ENCODE measurements around the gene SLC27A5. TPM values are rescaled to one million over a fixed set of nuclear protein-coding genes. Genes with fewer than 3 reads are reported as not detected.

Gene SLC27A5
- total and polyA plus RNA-seq, 10 donors = 6.0 to 26.8 (median 8.6) TPM

GRCh38 chr19:58549664-58550361 lies 38.0 kb upstream of the SLC27A5 start:
- H3K4me1 ChIP-seq = peaks cover 32 to 75% (median 47%) of the 10 kb centered on the region in 6 donors
- no peaks in the 10 kb centered on the region for H3K27me3 ChIP-seq (replicated peaks in 1 of 7)
- peaks cover 14 to 87% (median 70%) of the 10 kb centered on the region in 6 donors for H3K36me3 ChIP-seq
- no peak for DNase-seq
- H3K27ac ChIP-seq = no peak overlapping the region
- no peak for TF ChIP-seq POLR2A (IDR thresholded peaks at IDR 0.05)
- peak in 1 of 3 donors; percentile 21 for TF ChIP-seq POLR2AphosphoS5 (IDR thresholded peaks at IDR 0.05)
- intact Hi-C loops (cut with DNase I; ENCODE audit: low total_unique reads) = no loop called here
- H3K9me3 ChIP-seq = no peaks in the 10 kb centered on the region
- H3K4me3 ChIP-seq = no peak overlapping the region
- 88 to 96% (median 92%) methylated on average over 6 to 11 of the region's 11 CpGs for WGBS, 5 donors

GRCh38 chr19:58548859-58549663 lies 37.3 kb upstream of the SLC27A5 start:
- Histone ChIP-seq H3K27me3 (replicated peaks in 1 of 7) (no peaks in the 10 kb centered on the region), H3K27ac (no peak overlapping the region), H3K36me3 (peaks cover 14 to 87% (median 70%) of the 10 kb centered on the region in 6 donors), H3K4me1 (peaks cover 29 to 69% (median 41%) of the 10 kb centered on the region in 6 donors), H3K4me3 (no peak overlapping the region), H3K9me3 (no peaks in the 10 kb centered on the region)
- no peak for DNase-seq
- peak in 1 of 3 donors; percentile 43 for TF ChIP-seq POLR2AphosphoS5 (IDR thresholded peaks at IDR 0.05)
- TF ChIP-seq CTCF (IDR thresholded peaks at IDR 0.05 in 8 of 11, conservative IDR thresholded peaks at IDR 0.05 in 3 of 11) = no peak
- intact Hi-C loops (cut with DNase I; ENCODE audit: low total_unique reads) = no loop called here
- 86 to 94% (median 94%) methylated on average over 13 to 20 of the region's 20 CpGs for WGBS, 5 donors

- H3K27ac ChIP-seq = peak overlapping the region in 2 of 8 donors; percentile 43 to 98
- intact Hi-C loops (cut with DNase I; ENCODE audit: low total_unique reads) = no loop called here
- WGBS, 5 donors = 89 to 96% (median 91%) methylated on average over 14 to 18 of the region's 18 CpGs
- TF ChIP-seq POLR2AphosphoS5 (IDR thresholded peaks at IDR 0.05) (no peak), CTCF (IDR thresholded peaks at IDR 0.05 in 8 of 11, conservative IDR thresholded peaks at IDR 0.05 in 3 of 11) (no peak), POLR2A (IDR thresholded peaks at IDR 0.05) (no peak)
- H3K4me1 ChIP-seq = peaks cover 23 to 64% (median 36%) of the 10 kb centered on the region in 6 donors
- H3K4me3 ChIP-seq = peak overlapping the region in 1 of 8 donors; percentile 91
- peaks cover 14 to 74% (median 61%) of the 10 kb centered on the region in 6 donors for H3K36me3 ChIP-seq
- no peaks in the 10 kb centered on the region for H3K9me3 ChIP-seq
- DNase-seq = no peak
- peaks cover 0 to 3% (median 0%) of the 10 kb centered on the region in 7 donors for H3K27me3 ChIP-seq (replicated peaks in 1 of 7)
Measured at GRCh38 chr19:58547323-58548312, 35.8 kb upstream of the SLC27A5 start.

- TF ChIP-seq POLR2AphosphoS5 (IDR thresholded peaks at IDR 0.05) (no peak), POLR2A (IDR thresholded peaks at IDR 0.05) (no peak), CTCF (IDR thresholded peaks at IDR 0.05 in 8 of 11, conservative IDR thresholded peaks at IDR 0.05 in 3 of 11) (no peak)
- H3K9me3 ChIP-seq = no peaks in the 10 kb centered on the region
- peaks cover 14 to 58% (median 46%) of the 10 kb centered on the region in 6 donors for H3K36me3 ChIP-seq
- no peak for DNase-seq
- intact Hi-C loops (cut with DNase I; ENCODE audit: low total_unique reads) = no loop called here
- peak overlapping the region in 3 of 8 donors; percentile 96 to 99 (median 98) for H3K27ac ChIP-seq
- peaks cover 23 to 57% (median 36%) of the 10 kb centered on the region in 6 donors for H3K4me1 ChIP-seq
- peak overlapping the region; percentile 82 to 99 (median 92) for H3K4me3 ChIP-seq
- H3K27me3 ChIP-seq (replicated peaks in 1 of 7) = peaks cover 0 to 4% (median 0%) of the 10 kb centered on the region in 7 donors
- 6 to 38% (median 23%) methylated on average over 1 of the region's 1 CpG for WGBS, 5 donors
Measured at GRCh38 chr19:58546019-58546530, 34.3 kb upstream of the SLC27A5 start.
